Medulla oblongata (tissue), 1 donor: ENCODE results near the gene IQSEC1.

Experiments used
- DNase-seq: peaks from one replicate; pipeline ENCODE4 v3.0.0-alpha.2; 2015; ENCODE audit errors: extremely low spot score

The IQSEC1 gene

DNA sequence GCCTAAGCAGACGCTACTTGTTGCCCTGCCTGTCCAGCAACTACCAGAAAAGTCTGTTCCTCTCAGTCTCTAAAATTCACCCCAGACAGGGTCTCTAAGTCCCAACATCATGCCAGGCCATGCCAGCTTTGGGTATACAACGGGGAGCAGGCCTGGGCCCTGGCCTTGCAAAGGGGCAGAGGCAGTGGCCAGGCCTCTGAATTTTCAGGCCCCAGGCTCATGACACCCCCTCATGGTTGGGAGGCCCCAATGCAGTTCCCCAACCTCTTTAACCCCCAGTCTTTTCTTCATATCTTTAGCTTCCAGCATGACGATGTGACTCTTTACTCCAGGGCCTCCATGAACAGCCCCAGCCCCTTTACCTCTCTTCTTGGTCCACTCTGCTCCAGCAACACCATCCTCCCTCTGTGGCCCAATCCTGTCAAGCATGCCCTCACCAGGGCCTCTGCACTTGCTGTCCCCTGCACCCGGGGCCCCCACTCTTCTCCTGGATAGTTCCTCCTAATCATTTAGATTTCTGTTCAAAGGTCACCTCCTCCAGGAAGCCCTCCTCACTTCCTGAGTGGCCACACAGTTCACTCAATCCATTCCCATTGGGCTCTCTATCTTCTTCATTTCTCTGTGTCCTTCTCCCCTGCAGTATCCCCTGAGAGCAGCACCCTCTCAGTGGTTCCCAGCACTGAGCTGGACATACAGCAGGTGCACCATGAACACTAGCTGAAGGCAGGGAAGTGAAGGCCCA, 4.8 kb downstream of the IQSEC1 start:
- no peak for DNase-seq

DNA sequence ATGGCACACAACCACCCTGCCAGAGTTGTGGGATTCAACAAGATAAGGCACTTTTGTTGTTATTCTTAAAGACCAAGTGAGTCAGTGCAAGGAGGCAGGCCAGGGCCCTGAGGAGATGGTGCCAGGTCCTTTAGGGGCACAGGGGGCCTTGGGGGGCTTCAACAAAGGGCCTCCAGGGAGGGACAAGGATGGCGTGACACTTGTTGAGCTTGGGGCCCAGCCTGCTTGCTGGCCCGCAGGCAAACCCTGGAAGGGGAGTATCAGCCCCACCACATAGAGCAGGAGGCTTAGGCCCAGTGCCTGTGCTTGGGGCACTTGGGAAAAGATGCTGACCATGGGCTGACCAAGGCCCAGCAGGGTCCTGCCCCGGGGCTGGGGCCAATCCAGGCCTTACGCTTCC, 5.5 kb downstream of the IQSEC1 start:
- no peak for DNase-seq

GRCh38 chr3:13066834-13067233, 6.4 kb downstream of the IQSEC1 start:
- DNase-seq: no peak

- DNase-seq: no peak
These were observed 7.0 kb downstream of the IQSEC1 start for GRCh38 chr3:13066236-13066635.

GRCh38 chr3:13065727-13066126, 7.5 kb downstream of the IQSEC1 start:
- peak; percentile 56 for DNase-seq

DNA sequence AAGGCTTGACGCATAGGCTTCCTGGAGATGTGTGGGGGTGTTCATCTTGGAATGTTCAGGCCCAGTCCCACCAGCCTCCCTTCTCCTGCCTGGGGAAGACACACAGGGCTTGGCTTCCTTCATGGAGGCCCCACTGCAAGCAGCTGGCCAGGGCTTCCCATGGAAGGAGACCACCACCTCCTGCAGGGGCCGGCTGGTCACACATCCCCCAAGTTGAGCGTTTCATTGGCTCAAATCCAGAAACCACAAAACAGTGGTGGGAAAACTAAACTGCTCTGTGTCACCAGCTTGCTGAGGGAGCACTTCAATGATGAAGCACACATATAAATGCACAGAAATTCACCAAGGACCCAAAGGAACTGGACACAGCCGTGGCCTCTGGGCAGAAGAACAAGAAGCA, 8.3 kb downstream of the IQSEC1 start:
- DNase-seq: no peak

- DNase-seq: no peak
These were observed 8.9 kb downstream of the IQSEC1 start for GRCh38 chr3:13064159-13064868.

DNA sequence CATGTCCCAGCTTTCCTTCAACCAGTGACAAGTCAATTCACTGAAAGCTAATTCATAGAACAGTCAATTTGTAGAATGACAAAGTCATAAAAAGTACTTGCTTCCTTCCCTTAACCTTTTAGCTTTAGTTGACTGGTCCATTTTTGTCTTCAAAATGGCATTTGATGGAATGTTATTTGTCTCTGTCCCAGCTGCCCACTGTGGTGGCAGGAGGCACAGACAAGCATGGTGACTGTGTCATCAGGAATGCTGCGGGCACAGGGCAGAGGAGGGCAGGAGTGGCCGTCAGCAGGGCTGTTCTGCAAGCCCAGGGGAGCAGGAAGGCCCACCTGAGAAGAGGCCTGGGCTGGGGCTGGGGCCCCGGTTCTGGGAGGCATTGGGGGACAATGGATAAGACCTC, 10.0 kb downstream of the IQSEC1 start:
- no peak for DNase-seq

DNA sequence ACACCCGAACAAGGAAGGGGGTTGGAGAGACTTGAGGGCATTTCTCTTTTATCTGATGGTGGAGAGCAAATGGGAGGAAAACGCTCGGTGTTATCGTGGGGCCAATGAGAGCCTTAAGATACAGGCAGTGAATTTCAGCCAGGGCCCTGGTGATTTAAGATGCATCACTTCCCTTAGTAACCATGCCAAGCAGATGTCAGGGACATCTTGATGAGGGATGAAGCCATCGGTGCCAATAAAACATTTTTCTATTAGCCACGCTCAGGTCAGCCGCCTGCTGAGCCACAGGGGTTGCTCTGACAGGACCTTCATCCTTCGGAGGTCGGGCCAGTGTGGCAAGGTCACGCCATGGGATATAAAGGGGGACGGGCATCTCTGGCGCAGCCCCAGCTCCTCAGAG, 10.6 kb downstream of the IQSEC1 start:
- DNase-seq: no peak

- no peak for DNase-seq
These were observed 12.8 kb downstream of the IQSEC1 start for GRCh38 chr3:13060341-13060910.

GRCh38 chr3:13058346-13059120, 14.7 kb downstream of the IQSEC1 start:
- DNase-seq: no peak

DNA sequence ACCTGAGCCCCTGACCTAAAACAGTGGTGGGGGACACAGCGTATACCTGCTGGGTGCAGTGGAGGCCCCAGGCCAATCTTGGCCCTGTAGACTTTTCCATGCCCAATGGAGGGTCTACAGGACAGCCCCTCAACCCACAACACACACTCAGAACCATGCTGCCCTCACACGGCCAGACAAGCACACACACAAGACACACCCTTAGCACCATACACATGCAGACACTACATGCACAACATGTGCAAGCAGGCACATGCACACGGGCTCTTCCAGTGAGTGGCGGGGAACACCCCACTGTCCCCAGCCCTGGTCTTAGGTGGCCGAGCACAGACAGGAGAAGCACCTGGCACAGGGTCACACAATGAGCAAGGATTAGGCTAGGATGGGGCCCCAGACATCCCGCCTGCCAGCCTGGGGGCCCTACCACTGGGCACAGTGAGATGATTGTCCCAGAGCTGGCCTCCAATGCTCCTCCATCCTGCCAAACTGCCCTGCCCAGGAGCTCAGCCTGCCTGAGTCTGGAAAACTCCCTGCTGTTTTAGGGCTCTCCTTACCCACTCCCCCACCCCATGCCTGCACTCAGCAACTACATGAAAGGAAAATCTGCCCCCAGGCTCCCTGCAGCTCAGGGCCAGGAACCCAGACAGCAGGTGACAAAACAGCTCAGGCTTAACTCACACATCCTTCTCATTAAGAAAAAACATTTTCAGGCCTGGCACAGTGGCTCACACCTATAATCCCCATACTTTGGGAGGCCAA, 15.8 kb downstream of the IQSEC1 start:
- peak; percentile 72 for DNase-seq

DNA sequence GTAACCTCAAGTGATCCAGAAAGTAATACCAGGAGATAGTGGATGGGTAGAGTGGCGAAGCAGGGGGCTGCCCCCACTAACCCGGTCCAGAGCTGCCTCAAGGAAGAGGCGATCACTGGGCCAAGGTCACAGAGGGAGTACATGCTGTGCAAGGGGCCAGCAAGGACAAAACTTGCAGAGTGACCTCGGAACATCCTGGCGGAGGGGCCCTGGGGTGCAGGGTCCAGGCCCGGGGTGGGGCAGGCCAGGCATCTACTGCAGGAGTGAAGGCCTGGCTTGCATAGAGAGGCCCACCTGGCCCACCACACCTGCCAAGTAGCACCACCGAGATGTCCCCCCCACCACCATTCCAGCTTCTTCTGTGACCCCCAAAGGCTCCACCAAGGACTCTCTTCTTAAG, 17.6 kb downstream of the IQSEC1 start:
- DNase-seq: no peak

DNA sequence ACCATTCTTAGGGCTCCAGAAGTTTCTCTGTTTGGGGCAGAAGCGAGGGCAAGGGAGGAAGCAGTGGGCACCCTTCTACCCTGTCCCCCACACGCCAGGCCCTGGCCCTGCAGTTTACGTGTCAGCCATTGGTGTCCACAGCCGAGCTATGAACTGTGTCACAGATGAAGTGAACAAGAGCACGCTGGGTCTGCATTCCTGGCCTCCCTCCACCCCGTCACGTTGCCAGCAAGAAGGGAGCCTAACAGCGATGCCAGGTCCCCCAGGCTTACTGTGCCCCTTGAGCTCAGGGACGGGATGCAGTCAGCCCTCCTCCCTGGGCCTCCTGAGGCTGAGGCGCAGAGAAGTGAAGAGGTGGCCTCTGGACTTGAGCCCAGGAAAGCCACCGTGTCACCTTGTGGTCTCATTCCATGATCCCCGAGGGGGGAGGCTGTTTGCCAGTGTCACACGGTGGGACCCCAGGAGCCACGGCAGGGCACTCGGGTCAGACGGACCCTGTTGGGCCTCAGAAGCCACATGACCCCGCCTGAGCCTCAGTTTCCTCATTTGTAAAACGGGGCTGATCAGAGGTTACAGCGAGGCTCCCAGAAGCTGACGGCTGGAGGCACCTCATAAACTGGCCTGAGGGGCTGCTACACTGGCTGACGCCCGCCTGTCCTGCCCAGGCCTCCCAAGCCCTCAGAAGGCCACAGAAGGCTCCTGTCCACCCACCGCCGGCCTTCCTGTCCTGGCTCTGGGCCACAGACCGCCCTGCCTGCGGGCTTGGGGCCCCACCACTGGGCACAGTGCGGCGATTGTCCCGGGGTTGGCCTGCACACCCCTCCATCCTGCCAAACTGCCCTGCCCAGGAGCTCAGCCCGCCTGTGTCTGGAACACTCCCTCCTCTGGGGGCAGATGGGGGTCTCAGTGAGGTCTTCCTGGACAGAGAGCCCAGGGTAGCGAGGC, 18.6 kb downstream of the IQSEC1 start:
- DNase-seq: no peak

DNA sequence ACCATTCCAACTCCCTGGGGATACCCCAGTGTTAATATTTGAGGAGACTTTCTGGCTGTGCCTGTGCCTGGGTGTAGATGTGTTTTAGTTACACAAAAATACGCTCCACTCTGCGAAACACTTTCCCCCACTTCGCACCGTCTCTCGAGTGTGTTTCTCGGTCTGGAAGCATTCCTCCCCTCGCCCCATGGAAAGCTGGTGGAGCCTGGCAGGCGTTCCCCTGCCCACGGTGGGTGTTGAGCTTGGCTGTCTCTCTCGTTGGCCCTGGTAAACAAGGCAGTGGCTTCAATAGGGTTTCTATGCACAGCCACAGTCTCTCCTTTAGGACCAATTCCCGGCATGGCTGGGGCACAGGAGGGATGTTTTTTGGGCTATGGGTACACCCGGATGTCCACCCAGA, 19.3 kb downstream of the IQSEC1 start:
- peak; percentile 65 for DNase-seq

GRCh38 chr3:13053420-13053819, 19.8 kb downstream of the IQSEC1 start:
- no peak for DNase-seq

GRCh38 chr3:13052191-13052820, 20.9 kb downstream of the IQSEC1 start:
- DNase-seq: no peak

DNA sequence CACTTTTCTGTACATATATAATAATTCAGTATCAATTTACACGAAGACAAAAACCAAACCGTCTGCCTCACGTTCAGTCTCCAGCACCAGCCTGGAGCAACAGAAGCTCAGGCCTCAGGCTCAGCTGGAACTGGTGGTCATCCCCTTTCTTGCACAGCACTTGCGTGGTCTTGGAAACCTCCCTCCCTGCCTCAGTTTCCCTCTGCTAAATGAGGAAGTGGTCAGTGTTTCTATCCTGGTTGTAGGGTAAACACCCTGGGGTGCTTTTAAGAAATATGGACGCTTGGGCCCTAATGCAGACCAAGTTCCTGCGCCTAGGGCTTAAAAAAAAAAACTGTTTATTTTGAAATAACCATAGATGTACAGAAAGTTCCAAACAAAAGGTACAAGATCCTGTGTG, 21.6 kb downstream of the IQSEC1 start:
- no peak for DNase-seq

GRCh38 chr3:13051066-13051465, 22.2 kb downstream of the IQSEC1 start:
- peak; percentile 44 for DNase-seq

GRCh38 chr3:13050446-13050845, 22.8 kb downstream of the IQSEC1 start:
- no peak for DNase-seq
